ENCODE results near the gene NAALADL2.
"Not testable (repeated sequence)": the region's sequence is repeated elsewhere in the genome, so short reads cannot be mapped to it uniquely, and the experiment has no call there.

The NAALADL2 gene

DNA sequence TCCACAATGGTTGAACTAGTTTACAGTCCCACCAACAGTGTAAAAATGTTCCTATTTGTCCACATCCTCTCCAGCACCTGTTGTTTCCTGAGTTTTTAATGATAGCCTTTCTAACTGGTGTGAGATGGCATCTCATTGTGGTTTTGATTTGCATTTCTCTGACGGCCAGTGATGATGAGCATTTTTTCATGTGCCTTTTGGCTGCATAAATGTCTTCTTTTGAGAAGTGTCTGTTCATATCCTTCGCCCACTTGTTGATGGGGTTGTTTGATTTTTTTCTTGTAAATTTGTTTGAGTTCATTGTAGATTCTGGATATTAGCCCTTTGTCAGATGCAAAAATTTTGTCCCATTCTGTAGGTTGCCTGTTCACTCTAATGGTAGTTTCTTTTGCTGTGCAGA lies 564.7 kb downstream of the NAALADL2 start:
- not testable (repeated sequence) for DNase-seq (ENCODE audit: low spot score)

- DNase-seq (ENCODE audit: low spot score) = no peak
Observed at GRCh38 chr3:175426805-175427204, 567.7 kb downstream of the NAALADL2 start.

GRCh38 chr3:175428466-175428865 lies 569.3 kb downstream of the NAALADL2 start:
- no peak for DNase-seq (ENCODE audit: low spot score)

DNA sequence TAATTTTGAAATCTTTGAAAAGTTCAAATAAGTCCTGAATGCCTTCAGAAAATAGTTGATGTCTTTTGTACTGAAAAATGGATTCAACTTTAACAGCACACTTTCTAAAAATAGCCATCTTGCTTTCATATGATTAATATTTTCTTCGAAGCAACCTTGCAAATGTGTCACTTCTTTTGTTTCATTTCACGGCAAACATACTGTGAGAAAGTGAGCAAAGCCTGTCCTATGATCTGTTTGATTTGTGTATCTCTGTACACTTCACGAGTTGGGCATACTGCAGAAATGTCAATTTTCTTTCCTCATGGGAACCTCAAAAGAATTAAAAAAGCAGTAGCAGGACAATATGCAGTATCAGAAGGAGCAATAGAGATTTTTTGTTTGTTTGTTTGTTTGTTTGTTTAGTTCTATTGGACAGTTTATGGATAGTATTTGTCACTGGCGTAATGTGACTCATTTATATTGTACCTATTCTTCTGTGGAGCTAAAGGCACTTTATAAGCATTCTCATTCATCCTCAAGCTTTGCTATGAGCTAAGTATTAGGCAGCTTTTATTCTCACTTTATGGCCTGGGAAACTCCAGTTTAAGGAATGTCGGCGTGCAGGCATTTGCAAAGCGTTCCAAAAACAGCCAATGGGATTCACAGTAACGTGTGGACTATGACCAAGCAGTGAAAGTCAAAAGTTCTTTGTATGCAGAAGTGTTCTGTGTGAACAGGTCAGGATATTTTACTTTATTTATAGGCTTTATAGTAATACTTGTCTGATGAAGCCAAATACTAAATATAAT lies 572.0 kb downstream of the NAALADL2 start:
- DNase-seq (ENCODE audit: low spot score) = no peak

GRCh38 chr3:175432376-175433025 lies 573.4 kb downstream of the NAALADL2 start:
- no peak for DNase-seq (ENCODE audit: low spot score)

- DNase-seq (ENCODE audit: low spot score) = no peak
Observed at GRCh38 chr3:175433026-175433674, 574.0 kb downstream of the NAALADL2 start.

GRCh38 chr3:175434561-175434960 lies 575.4 kb downstream of the NAALADL2 start:
- no peak for DNase-seq (ENCODE audit: low spot score)

GRCh38 chr3:175443682-175444081 lies 584.5 kb downstream of the NAALADL2 start:
- DNase-seq (ENCODE audit: low spot score) = no peak

DNA sequence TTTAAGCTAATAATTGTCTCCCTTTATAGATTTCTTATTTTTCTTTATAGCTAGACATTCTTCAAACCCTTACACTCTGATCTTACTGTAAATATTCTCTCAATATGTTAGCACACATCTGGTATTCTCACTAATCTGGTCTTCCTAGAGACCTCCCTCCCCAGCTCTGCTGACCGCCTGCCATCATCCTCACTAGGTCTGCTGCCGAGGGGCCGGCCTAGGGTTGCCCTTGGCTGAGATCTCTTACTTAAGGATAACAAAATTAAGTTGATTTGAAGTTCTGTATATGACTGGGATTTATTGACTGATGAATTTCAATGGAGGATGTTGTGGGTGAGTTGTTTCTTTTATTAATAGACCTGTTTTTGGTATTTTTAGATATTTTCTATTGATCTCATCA lies 586.6 kb downstream of the NAALADL2 start:
- no peak for DNase-seq (ENCODE audit: low spot score)

- DNase-seq (ENCODE audit: low spot score) = no peak
Observed at GRCh38 chr3:175447521-175447920, 588.4 kb downstream of the NAALADL2 start.

DNA sequence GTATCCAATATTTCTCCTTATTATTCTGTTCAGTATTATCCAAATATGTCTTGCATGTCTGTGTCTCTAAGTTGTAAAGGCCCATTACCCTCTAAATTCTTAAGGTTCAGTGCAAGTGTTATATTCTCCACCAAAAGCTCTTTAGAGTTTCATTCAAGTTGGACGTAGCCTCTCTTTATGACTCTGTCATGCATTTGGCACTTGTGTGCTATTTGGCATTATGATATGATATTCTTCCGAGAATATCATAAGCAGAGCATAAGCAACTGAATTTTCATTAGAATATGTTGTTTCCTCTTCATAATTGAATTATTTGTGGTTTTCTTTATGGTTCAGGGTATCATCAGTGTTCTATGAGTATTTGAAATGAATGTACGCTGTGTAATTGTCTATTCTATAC lies 594.2 kb downstream of the NAALADL2 start:
- no peak for DNase-seq (ENCODE audit: low spot score)

DNA sequence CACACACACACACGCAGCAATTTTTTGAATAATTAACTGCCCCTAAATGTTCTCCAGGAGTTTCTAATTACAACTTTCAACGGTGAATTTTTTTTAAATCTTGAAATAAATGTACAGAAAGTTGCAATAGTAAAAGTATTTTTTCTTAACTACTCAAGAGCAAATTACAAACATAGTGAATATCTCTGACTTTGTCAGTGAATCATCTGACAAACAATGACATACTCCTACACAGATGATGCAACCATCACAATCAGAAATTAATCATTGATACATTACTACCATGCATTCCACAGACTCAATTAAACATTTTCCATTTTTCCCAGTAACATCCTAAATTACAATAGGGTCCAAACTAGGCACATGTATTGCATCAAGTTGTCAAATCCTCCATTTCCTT lies 597.3 kb downstream of the NAALADL2 start:
- DNase-seq (ENCODE audit: low spot score) = no peak

DNA sequence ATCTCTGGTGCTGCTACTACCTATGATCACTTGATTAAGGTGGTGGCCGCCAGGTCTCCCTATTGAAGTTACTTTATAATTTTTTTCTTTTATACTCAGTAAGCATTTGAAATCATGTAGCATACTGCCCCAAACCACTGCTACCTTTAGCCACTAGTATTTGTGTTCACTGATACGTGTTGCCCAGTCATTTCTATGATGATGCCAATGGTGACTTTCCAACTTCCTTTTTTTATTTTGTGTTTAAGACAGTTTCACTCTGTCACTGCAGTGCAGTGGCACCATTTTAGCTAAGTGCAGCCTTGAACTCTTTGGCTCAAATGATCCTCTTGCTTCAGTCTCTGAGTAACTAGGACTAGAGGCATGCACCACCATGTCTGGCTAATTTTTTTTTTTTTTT lies 598.2 kb downstream of the NAALADL2 start:
- DNase-seq (ENCODE audit: low spot score) = no peak

DNA sequence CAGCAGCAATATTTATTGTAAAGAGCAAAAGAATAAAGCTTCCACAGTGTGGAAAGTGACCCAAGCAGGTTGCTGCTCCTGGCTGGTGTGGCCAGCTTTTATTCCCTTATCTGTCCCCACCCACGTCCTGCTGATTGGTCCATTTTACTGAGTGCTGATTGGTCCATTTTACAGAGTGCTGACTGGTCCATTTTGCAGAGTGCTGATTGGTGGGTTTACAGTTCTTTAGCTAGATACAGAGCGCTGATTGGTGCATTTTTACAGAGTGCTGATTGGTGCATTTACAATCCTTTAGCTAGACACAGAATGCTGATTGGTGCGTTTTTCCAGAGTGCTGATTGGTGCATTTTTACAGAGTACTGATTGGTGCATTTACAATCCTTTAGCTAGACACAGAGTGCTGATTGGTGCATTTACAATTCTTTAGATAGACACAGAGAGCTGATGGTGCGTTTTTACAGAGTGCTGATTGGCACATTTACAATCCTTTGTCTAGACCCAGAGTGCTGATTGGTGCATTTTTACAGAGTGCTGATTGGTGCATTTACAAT lies 601.8 kb downstream of the NAALADL2 start:
- not testable (repeated sequence) for DNase-seq (ENCODE audit: low spot score)

DNA sequence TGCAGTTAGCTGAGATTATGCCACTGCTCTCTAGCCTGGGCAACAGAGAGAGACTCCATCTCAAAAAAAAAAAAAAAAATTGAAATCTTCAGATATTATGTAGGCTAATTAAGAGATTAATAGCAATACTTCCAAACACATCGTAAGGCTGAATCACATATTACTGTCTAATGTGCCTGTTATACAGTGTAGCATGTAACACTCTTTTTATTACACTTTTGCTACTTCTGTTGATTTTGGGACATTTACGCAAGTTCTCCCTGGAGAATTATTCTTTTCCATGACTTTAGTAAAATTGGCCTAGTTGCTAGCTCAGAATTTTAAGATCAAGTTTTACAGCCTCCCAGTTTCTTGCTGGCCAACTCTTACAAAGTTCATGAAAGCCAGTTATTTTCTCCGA lies 605.2 kb downstream of the NAALADL2 start:
- DNase-seq (ENCODE audit: low spot score) = no peak

DNA sequence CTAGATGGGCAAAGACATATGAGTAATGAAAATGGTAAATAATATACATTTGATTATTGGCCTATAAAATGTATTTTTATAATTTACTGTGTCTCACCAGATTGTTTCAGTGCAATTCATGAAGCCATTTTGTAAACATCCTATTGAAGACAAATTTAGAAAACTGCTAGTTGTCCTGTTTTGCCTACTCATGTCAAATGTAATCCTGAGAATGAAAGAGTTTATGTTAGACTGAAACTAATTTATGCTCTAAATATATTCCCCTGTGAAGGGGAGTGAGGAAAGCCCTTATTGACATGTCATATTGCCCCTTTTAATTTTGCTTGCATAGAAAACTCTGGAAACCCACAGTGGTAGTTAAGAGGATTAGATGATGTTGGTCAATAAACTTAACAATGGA lies 610.0 kb downstream of the NAALADL2 start:
- DNase-seq (ENCODE audit: low spot score) = no peak

DNA sequence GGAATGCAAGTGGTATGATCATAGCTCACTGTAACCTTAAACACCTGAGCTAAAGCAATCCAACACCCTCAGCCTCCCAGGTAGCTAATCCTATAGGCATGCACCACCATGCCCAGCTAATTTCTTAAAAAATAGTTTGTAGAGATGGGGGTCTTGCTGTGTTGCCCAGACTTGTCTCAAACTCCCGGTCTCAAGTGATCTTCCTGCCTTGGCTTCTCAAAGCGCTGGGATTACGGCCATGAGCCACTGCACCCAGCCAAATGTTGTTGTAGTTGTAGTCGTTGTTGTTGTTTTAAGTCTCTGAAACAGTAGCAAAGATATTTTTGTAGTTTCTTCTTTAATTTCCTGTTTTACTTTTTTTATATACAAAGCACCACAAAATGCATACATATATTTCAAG lies 616.6 kb downstream of the NAALADL2 start:
- no peak for DNase-seq (ENCODE audit: low spot score)

GRCh38 chr3:175476489-175476888 lies 617.4 kb downstream of the NAALADL2 start:
- peak; percentile 14 for DNase-seq (ENCODE audit: low spot score)

- DNase-seq (ENCODE audit: low spot score) = peak; percentile 56
Observed at GRCh38 chr3:175477651-175478224, 618.6 kb downstream of the NAALADL2 start.

- peak; percentile 24 for DNase-seq (ENCODE audit: low spot score)
Observed at GRCh38 chr3:175478301-175478700, 619.2 kb downstream of the NAALADL2 start.

GRCh38 chr3:175479175-175479574 lies 620.0 kb downstream of the NAALADL2 start:
- no peak for DNase-seq (ENCODE audit: low spot score)

DNA sequence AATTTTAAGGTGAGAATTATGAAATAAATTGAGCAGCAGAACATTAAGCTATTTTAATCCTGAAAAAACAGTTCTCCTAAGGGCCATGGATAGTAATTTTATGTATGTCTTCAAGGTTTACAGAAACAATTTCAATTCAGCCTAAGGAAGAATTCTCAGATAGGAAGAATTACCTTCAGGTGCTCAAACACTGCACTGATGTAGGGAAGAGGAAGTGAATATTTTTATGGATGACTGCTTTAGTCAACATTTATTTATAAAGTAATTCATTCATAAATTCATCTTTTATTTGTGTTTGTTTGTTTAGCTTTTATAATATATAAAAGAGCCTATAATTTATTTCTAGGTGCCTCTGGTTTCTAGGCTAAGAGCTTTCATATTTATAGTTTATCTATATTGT lies 620.7 kb downstream of the NAALADL2 start:
- DNase-seq (ENCODE audit: low spot score) = no peak
